GM12878 (cell line): ENCODE results near the gene SLC45A1. TPM values are rescaled to one million over a fixed set of nuclear protein-coding genes. Genes with fewer than 3 reads are reported as not detected.

Experiments
- ATAC-seq: fragments of 200-7000 bp; cut with Tn5 transposase; 3 replicates; pipeline ENCODE4 v1.9.1; 2020; ENCODE audit warnings: mild to moderate bottlenecking, moderate library complexity
- BruUV-seq: library from RNA; stranded (reverse); fragments of 400-500 nt; replicated peaks from 2 replicates; lab custom pipeline; 2021; lab: Mats Ljungman, UMichigan
- CTCF ChIA-PET: fragments of 300-600 bp; sonication (Branson Sonifier 250); formaldehyde crosslinking; extraction: SDS; loops from one replicate; lab custom pipeline; 2021; ENCODE audit warnings: inconsistent platforms; lab: Yijun Ruan, JAX
- POLR2A ChIA-PET: fragments of 350-600 bp; formaldehyde crosslinking; extraction: SDS; loops from one replicate; lab custom pipeline; 2021; ENCODE audit warnings: inconsistent platforms; lab: Charles Lee
- RAD21 ChIA-PET: fragments of 300-600 bp; sonication (Branson Sonifier 250); formaldehyde crosslinking; loops from one replicate; lab custom pipeline; 2023; ENCODE audit warnings: antibody characterized with exemption; ENCODE audit not compliant: unreplicated experiment; lab: Charles Lee
- SMC1A ChIA-PET: fragments of 300-600 bp; sonication (Branson Sonifier 250); formaldehyde crosslinking; loops from one replicate; lab custom pipeline; 2023; ENCODE audit not compliant: unreplicated experiment, uncharacterized antibody; lab: Charles Lee
- DNase-seq: peaks from one replicate; pipeline ENCODE4 v3.0.0-alpha.2; 2011; ENCODE audit warnings: low read depth, low spot score
- FAIRE-seq: peaks from 3 replicates; lab custom pipeline; 2011; peaks lifted over from hg19 to GRCh38; lab: Jason Lieb, UNC
- H2AFZ ChIP-seq: 2 replicates; pipeline ENCODE4 v1.6.0; 2011; ENCODE audit warnings: low read depth, low read length, control low read depth; ENCODE audit not compliant: control insufficient read depth
- H3K27ac ChIP-seq: 2 replicates; pipeline ENCODE4 v1.5.1; 2011; ENCODE audit warnings: control low read depth; ENCODE audit not compliant: control insufficient read depth, insufficient read depth
- H3K27me3 ChIP-seq, 2 experiments: replicated peaks in 1 of 2; 2 replicates each; pipeline versions ENCODE4 v1.6.0 to v1.6.1; 2011; ENCODE audit warnings: low read length in 1 of 2; ENCODE audit not compliant: control insufficient read depth in 2 of 2, insufficient read depth in 2 of 2
- H3K36me3 ChIP-seq, 2 experiments: 2 replicates each; pipeline ENCODE4 v1.5.1; 2011; ENCODE audit warnings: low read length in 1 of 2; ENCODE audit not compliant: control insufficient read depth in 2 of 2, insufficient read depth in 2 of 2
- H3K4me1 ChIP-seq: 2 replicates; pipeline ENCODE4 v1.6.1; 2011; ENCODE audit warnings: mild to moderate bottlenecking, low read length, moderate library complexity, mixed read lengths; ENCODE audit not compliant: control insufficient read depth, insufficient read depth
- H3K4me2 ChIP-seq: 2 replicates; pipeline ENCODE4 v1.6.0; 2011; ENCODE audit warnings: control low read depth; ENCODE audit not compliant: control insufficient read depth, insufficient read depth
- H3K4me3 ChIP-seq: fragments of 200-600 bp; sonication (generic); 2 replicates; pipeline ENCODE4 v1.5.1; 2016
- H3K79me2 ChIP-seq: 2 replicates; pipeline ENCODE4 v1.6.0; 2011; ENCODE audit warnings: low read length; ENCODE audit not compliant: control insufficient read depth, insufficient read depth
- H3K9ac ChIP-seq: 2 replicates; pipeline ENCODE4 v1.8.0; 2011; ENCODE audit warnings: low read length, control low read depth, mixed read lengths; ENCODE audit not compliant: control insufficient read depth, insufficient read depth
- H3K9me3 ChIP-seq: replicated peaks from 3 replicates; pipeline ENCODE4 v1.5.1; 2011; ENCODE audit warnings: mild to moderate bottlenecking, low read length; ENCODE audit not compliant: control insufficient read depth, insufficient read depth
- H4K20me1 ChIP-seq: 2 replicates; pipeline ENCODE4 v1.6.0; 2011; ENCODE audit not compliant: control insufficient read depth, insufficient read depth
- ASH2L ChIP-seq: fragments of 300-600, 200-600 bp; sonication (generic); IDR thresholded peaks from 2 replicates; pipeline ENCODE4 v1.6.1; 2017; ENCODE audit warnings: low read depth, mild to moderate bottlenecking, borderline replicate concordance
- BRCA1 ChIP-seq: IDR thresholded peaks from 2 replicates; pipeline ENCODE4 v1.6.1; 2011; ENCODE audit warnings: low read depth, low read length, improper control_type of control experiment
- CHD2 ChIP-seq: IDR thresholded peaks from 2 replicates; pipeline ENCODE4 v1.6.1; 2011; ENCODE audit warnings: low read depth, low read length, improper control_type of control experiment, borderline replicate concordance
- CREM ChIP-seq: IDR thresholded peaks from 2 replicates; pipeline ENCODE4 v1.6.1; 2014; ENCODE audit warnings: antibody characterized with exemption, low read depth
- FOXM1 ChIP-seq: IDR thresholded peaks from 2 replicates; pipeline ENCODE4 v1.6.1; 2012; ENCODE audit warnings: low read depth, mild to moderate bottlenecking, inconsistent platforms, low read length, moderate library complexity
- IKZF2 ChIP-seq, 2 experiments: fragments of 450-650 bp; IDR thresholded peaks; 2 replicates each; pipeline ENCODE4 v1.6.1; 2017; ENCODE audit warnings: mild to moderate bottlenecking in 2 of 2, moderate library complexity in 2 of 2
- MEF2A ChIP-seq: IDR thresholded peaks from 2 replicates; pipeline ENCODE4 v1.6.1; 2011; ENCODE audit warnings: low read depth, mild to moderate bottlenecking, low read length, moderate library complexity; ENCODE audit not compliant: insufficient read depth
- NR2C1 ChIP-seq: fragments of 450-650 bp; IDR thresholded peaks from 2 replicates; pipeline ENCODE4 v1.6.1; 2017; ENCODE audit warnings: antibody characterized with exemption, mild to moderate bottlenecking, moderate library complexity
- RELA ChIP-seq: fragments of 450-650 bp; IDR thresholded peaks from 2 replicates; pipeline ENCODE4 v1.8.0; 2014; ENCODE audit warnings: borderline replicate concordance; ENCODE audit not compliant: partially characterized antibody
- RFX5 ChIP-seq: IDR thresholded peaks from 2 replicates; pipeline ENCODE4 v1.6.1; 2011; ENCODE audit warnings: low read depth, low read length, improper control_type of control experiment
- SIX5 ChIP-seq: IDR thresholded peaks from 2 replicates; pipeline ENCODE4 v1.6.1; 2011; ENCODE audit warnings: mild to moderate bottlenecking, low read depth, low read length, moderate library complexity; ENCODE audit not compliant: severe bottlenecking
- SPI1 ChIP-seq: IDR thresholded peaks from 2 replicates; pipeline ENCODE4 v1.6.1; 2011; ENCODE audit warnings: low read depth, mild to moderate bottlenecking, low read length, moderate library complexity, borderline replicate concordance; ENCODE audit not compliant: insufficient read depth
- SREBF1 ChIP-seq: IDR thresholded peaks from 2 replicates; pipeline ENCODE4 v1.6.1; 2012; ENCODE audit warnings: mild to moderate bottlenecking, low read length
- ZNF274 ChIP-seq: IDR thresholded peaks from one replicate; pipeline ENCODE4 v1.8.0; 2011; ENCODE audit not compliant: insufficient read length, insufficient read depth
- WGBS: methylation state at CpG from one replicate; pipeline ENCODE4 v1.1.6; 2016; ENCODE audit warnings: low lambda C conversion rate; ENCODE audit not compliant: insufficient replicate concordance, insufficient coverage; ENCODE audit errors: missing lambda C conversion rate; 5-methylcytosine and 5-hydroxymethylcytosine counted together
- in situ Hi-C: fragments of 300-500 bp; cut with MboI; formaldehyde crosslinking; loops from 9 replicates; pipeline ENCODE4 v1.14.3; 2018; ENCODE audit warnings: mixed read lengths
- intact Hi-C: fragments of 100-400 bp; cut with micrococcal nuclease; formaldehyde crosslinking; loops from one replicate; pipeline ENCODE4 v1.14.2; 2022; ENCODE audit not compliant: unreplicated experiment
- polyA plus RNA-seq, 11 experiments: library from polyadenylated mRNA; depleted of rRNA in 4 of 11; unstranded in 6 of 11; stranded (reverse) in 5 of 11; fragments of >200 nt; fragmentation: Nextera tagmentation in 4 of 11; fragmentation: Illumina TruSeq in 1 of 11; extraction: Ambion mirVana in 4 of 11; extraction: Trizol in 1 of 11; gene quantifications; 1 replicate in 1 of 11; 2 replicates in 10 of 11; pipeline versions ENCODE4 v1.2.1 to v1.2.3, GENCODE V29; 2011 to 2016; ENCODE audit warnings: inconsistent platforms in 2 of 11, missing spikeins in 2 of 11, low read depth in 1 of 11
- total RNA-seq, 4 experiments: library from RNA; depleted of rRNA in 3 of 4; stranded (reverse); fragments of >200 nt in 3 of 4; fragmentation: Illumina TruSeq in 1 of 4; extraction: Trizol in 1 of 4; gene quantifications; 2 replicates each; pipeline versions ENCODE4 v1.2.1 to v1.2.3, GENCODE V29; 2013 to 2021

The SLC45A1 gene
- total and polyA plus RNA-seq, 10 of the 15 experiments (the other 5 are each of a cell fraction or from before 2014, with no cell fraction given): 0.07 to 0.23 (median 0.13) TPM; not detected in 6

DNA sequence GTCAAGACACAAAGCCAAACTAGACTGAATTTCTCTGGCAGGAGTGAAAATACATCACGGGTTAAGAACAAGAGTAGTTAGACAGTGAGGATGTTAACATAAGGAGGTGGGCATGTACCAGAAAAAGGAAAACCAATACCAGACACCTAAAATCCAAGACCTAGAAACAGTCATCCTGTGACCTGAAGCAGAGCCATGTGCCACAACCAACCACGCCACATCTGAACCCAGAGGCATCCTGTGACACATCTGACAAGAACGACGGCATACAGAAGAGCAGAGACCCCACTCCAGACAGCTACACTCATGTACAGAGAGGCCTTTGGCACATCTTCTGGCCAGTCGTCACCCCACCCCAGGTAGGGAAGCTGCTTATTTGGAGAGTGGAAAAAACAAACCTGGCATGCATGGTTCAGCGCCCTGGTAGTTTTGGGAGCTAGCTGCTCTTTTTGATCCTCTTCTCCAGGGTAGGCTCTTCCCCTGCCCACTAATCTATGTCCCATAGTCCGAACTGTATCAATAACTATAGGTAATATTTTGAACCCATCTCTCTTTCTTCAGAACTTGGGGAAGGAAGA is 72.1 kb downstream of the SLC45A1 start:
- Histone ChIP-seq H3K27ac (no peak overlapping the region), H3K79me2 (peaks cover 10% of the 10 kb centered on the region), H3K9ac (no peak overlapping the region), H3K4me1 (peaks cover 7% of the 10 kb centered on the region), H4K20me1 (peaks cover 3% of the 10 kb centered on the region; the same call in 1 of the 2 replicates), H3K4me2 (no peak overlapping the region), H3K27me3 (no peaks in the 10 kb centered on the region), H3K9me3 (no peaks in the 10 kb centered on the region), H3K4me3 (no peak overlapping the region), H3K36me3 (peaks cover 3 to 13% of the 10 kb centered on the region in 2 experiments), H2AFZ (no peak overlapping the region)
- DNase-seq (no peak), FAIRE-seq (no peak), ATAC-seq (no peak)
- TF ChIP-seq FOXM1 (no peak), RFX5 (no peak), BRCA1 (no peak), MEF2A (no peak), SREBF1 (no peak), SPI1 (no peak), SIX5 (no peak), RELA (no peak), NR2C1 (no peak), IKZF2 (IDR thresholded peaks at IDR 0.05) (no peak), CREM (no peak), ASH2L (no peak), ZNF274 (no peak), CHD2 (no peak)
- ChIA-PET RAD21 (no interaction called here), SMC1A (interaction anchor here (1.0 kb wide), 1 partner anchor 10 kb away, joined by 3 read pairs; no protein-coding TSS in a partner anchor), POLR2A (no interaction called here), CTCF (no interaction called here)
- in situ Hi-C loops (no loop called here), intact Hi-C loops (loop anchor here (10.0 kb wide), 1 partner anchor 335 kb away; no protein-coding TSS in a partner anchor)
- BruUV-seq: no TSS peak
- WGBS: 90% methylated on average over 7 of the region's 7 CpGs
